Osteocyte (in vitro differentiated cells): ENCODE data around the gene TRPC1. TPM values are rescaled to one million over a fixed set of nuclear protein-coding genes. Genes with fewer than 3 reads are reported as not detected.
"Not testable (repeated sequence)": the region's sequence is repeated elsewhere in the genome, so short reads cannot be mapped to it uniquely, and the experiment has no call there.

Experiments used
- DNase-seq: peaks from one replicate; pipeline ENCODE4 v3.0.0; 2021; ENCODE audit warnings: mixed read lengths; ENCODE audit not compliant: unreplicated experiment; ENCODE audit errors: extremely low spot score
- H3K27ac Mint-ChIP-seq: one replicate; pipeline ENCODE4 v1.8.0; 2021; ENCODE audit warnings: mild to moderate bottlenecking, mixed read lengths; ENCODE audit not compliant: unreplicated experiment
- H3K27me3 Mint-ChIP-seq: one replicate; pipeline ENCODE4 v1.8.0; 2021; ENCODE audit warnings: mixed read lengths; ENCODE audit not compliant: unreplicated experiment
- H3K36me3 Mint-ChIP-seq: one replicate; pipeline ENCODE4 v1.8.0; 2021; ENCODE audit warnings: mixed read lengths; ENCODE audit not compliant: unreplicated experiment
- H3K4me1 Mint-ChIP-seq: one replicate; pipeline ENCODE4 v1.8.0; 2021; ENCODE audit warnings: mixed read lengths; ENCODE audit not compliant: unreplicated experiment
- H3K4me3 Mint-ChIP-seq: one replicate; pipeline ENCODE4 v1.8.0; 2021; ENCODE audit warnings: mild to moderate bottlenecking, moderate library complexity, mixed read lengths; ENCODE audit not compliant: unreplicated experiment
- H3K9me3 Mint-ChIP-seq: one replicate; pipeline ENCODE4 v1.8.0; 2021; ENCODE audit warnings: mixed read lengths; ENCODE audit not compliant: unreplicated experiment
- CTCF ChIP-seq: fragments of 200-600 bp; sonication (generic); IDR thresholded peaks from 2 replicates; pipeline ENCODE4 v1.5.0; 2021; ENCODE audit warnings: antibody characterized with exemption, mild to moderate bottlenecking, moderate library complexity
- total RNA-seq: library from RNA; stranded (reverse); gene quantifications from 2 replicates; pipeline ENCODE4 v1.2.1, GENCODE V29; 2021

Gene TRPC1
- total RNA-seq, 1 donor from 2014 or later: 18.6 TPM

GRCh38 chr3:142746646-142747045 is 22.8 kb downstream of the TRPC1 start:
- H3K27me3 Mint-ChIP-seq: no peaks in the 10 kb centered on the region
- no peaks in the 10 kb centered on the region for H3K9me3 Mint-ChIP-seq
- no peaks in the 10 kb centered on the region for H3K4me1 Mint-ChIP-seq
- H3K36me3 Mint-ChIP-seq: peaks cover 25% of the 10 kb centered on the region
- no peak for DNase-seq
- no peak for TF ChIP-seq CTCF
- H3K4me3 Mint-ChIP-seq: no peak overlapping the region
- no peak overlapping the region for H3K27ac Mint-ChIP-seq

DNA sequence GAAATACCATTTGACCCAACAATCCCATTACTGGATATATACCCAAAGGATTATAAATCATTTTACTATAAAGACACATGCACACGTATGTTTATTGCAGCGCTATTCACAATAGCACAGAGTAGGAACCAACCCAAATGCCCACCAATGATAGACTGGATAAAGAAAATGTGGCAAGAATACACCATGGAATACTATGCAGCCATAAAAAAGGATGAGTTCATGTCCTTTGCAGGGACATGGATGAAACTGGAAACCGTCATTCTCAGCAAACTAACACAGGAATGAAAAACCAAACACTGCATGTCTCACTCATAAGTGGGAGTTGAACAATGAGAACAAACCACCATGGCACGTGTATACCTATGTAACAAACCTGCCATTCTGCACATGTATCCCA is 26.7 kb downstream of the TRPC1 start:
- DNase-seq, H3K27ac Mint-ChIP-seq, H3K4me3 Mint-ChIP-seq, H3K9me3 Mint-ChIP-seq, H3K27me3 Mint-ChIP-seq, H3K4me1 Mint-ChIP-seq: not testable (repeated sequence)
- H3K36me3 Mint-ChIP-seq: peaks cover 28% of the 10 kb centered on the region

DNA sequence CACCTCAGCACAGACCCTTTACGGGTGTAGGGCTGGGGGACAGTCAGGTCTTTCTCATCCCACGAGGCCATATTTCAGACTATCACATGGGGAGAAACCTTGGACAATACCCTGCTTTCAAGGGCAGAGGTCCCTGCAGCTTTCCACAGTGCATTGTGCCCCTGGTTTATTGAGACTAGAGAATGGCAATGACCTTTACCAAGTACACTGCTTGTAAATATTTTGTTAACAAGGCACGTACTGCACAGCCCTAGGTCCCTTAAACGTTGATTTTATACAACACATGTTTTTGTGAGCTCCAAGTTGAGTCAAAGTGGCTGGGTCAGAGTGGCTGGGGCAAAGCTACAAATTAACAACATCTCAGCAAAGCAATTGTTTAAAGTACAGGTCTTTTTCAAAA is 28.8 kb downstream of the TRPC1 start:
- H3K27me3 Mint-ChIP-seq, H3K4me3 Mint-ChIP-seq, H3K4me1 Mint-ChIP-seq, H3K27ac Mint-ChIP-seq, H3K9me3 Mint-ChIP-seq, DNase-seq: not testable (repeated sequence)
- peaks cover 32% of the 10 kb centered on the region for H3K36me3 Mint-ChIP-seq

- Mint-ChIP-seq H3K27me3 (no peaks in the 10 kb centered on the region), H3K9me3 (no peaks in the 10 kb centered on the region), H3K4me1 (no peaks in the 10 kb centered on the region), H3K27ac (no peak overlapping the region), H3K36me3 (peaks cover 29% of the 10 kb centered on the region), H3K4me3 (no peak overlapping the region)
- no peak for TF ChIP-seq CTCF
- no peak for DNase-seq
These were observed 30.7 kb downstream of the TRPC1 start for GRCh38 chr3:142754494-142754893.

DNA sequence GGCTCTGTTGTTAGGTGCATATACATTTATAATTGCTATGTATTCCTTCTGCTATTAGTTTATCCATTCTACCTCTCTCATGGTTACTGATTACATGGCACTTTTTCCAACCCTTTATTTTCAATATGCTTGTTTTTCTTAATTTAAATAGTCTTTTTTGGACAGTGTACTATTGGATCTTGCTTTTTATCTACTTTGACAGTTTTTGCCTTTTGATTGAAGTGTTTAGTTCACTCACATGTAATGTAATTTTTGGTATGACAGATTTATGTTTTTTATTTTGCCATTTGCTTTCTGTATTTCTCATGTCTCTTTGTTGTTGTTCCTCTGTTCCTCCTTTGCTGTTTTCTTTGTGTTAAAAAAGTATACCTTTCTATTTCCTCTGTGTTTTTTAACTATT is 44.5 kb downstream of the TRPC1 start:
- DNase-seq: no peak
- Mint-ChIP-seq H3K4me3 (no peak overlapping the region), H3K27ac (no peak overlapping the region), H3K4me1 (peaks cover 2% of the 10 kb centered on the region), H3K27me3 (no peaks in the 10 kb centered on the region), H3K36me3 (peaks cover 63% of the 10 kb centered on the region), H3K9me3 (peaks cover 22% of the 10 kb centered on the region)
- TF ChIP-seq CTCF: no peak

DNA sequence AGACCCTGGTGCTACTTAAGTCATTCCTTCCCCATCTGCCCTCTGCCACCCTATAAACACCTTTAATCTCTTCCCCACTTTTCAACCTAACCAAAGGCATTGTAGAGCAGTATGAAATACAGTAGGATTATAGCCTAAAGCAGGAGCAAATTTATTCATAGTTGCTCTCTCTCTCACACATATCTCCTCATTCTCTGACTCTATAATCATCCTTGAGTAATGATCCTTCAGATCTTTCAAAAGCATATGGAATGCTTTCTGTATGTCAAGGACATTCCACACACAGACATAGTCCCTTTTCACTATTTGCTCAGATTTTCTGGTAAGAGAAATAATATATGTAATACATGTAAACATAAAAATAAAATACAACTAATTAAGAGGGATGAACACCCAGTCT is 54.1 kb downstream of the TRPC1 start:
- Mint-ChIP-seq H3K27me3 (no peaks in the 10 kb centered on the region), H3K4me3 (no peak overlapping the region), H3K9me3 (no peaks in the 10 kb centered on the region), H3K36me3 (peaks cover 17% of the 10 kb centered on the region), H3K4me1 (peaks cover 5% of the 10 kb centered on the region), H3K27ac (peak overlapping the region; percentile 0)
- TF ChIP-seq CTCF: no peak
- DNase-seq: no peak
